ENCODE results near the gene LRMDA. TPM values are rescaled to one million over a fixed set of nuclear protein-coding genes. Genes with fewer than 3 reads are reported as not detected.

Gene LRMDA
- polyA plus RNA-seq, 3 donors, result 39.8 to 59.6 (median 56.4) TPM

GRCh38 chr10:75944061-75944460, 512.6 kb downstream of the LRMDA start:
- H3K9ac ChIP-seq (ENCODE audit: insufficient read depth, low read length, poor library complexity, severe bottlenecking), result no peak overlapping the region
- Mint-ChIP-seq H3K27me3 (ENCODE audit: low read depth in 3 of 3) (no peaks in the 10 kb centered on the region), H3K9me3 (peaks cover 4 to 10% (median 8%) of the 10 kb centered on the region in 7 donors), H3K4me3 (no peak overlapping the region), H3K4me1 (peaks cover 3% of the 10 kb centered on the region), H3K27ac (no peak overlapping the region), H3K36me3 (peaks cover 2 to 18% of the 10 kb centered on the region in 2 donors)
- H3K4me2 ChIP-seq (replicated peaks; ENCODE audit: extremely low read depth, low read length, poor library complexity, severe bottlenecking), result no peak overlapping the region
- no peak overlapping the region for H3K27ac ChIP-seq (ENCODE audit: low read depth in 1 of 2, low read length in 2 of 2)
- no peak overlapping the region for H2AFZ ChIP-seq (ENCODE audit: insufficient read depth, low read depth, low read length, poor library complexity, severe bottlenecking)
- intact Hi-C loops (cut with micrococcal nuclease), result no loop called here
- DNase-seq, result no peak
- TF ChIP-seq CTCF (IDR thresholded peaks at IDR 0.05), result no peak
- no peaks in the 10 kb centered on the region for H3K36me3 ChIP-seq (replicated peaks in 1 of 2; ENCODE audit: control insufficient read depth in 1 of 2, insufficient read depth in 2 of 2, low read length in 2 of 2)
- H3K27me3 ChIP-seq (ENCODE audit: control insufficient read depth in 2 of 2, insufficient read depth in 2 of 2, low read length in 2 of 2), result no peaks in the 10 kb centered on the region
- no peaks in the 10 kb centered on the region for H3K79me2 ChIP-seq (ENCODE audit: insufficient read depth, low read length)
- no CpG with 5 or more reads among the region's 2 CpGs for WGBS (ENCODE audit: insufficient coverage)
- H4K20me1 ChIP-seq (ENCODE audit: insufficient read depth, low read length), result peaks cover 4% of the 10 kb centered on the region
- no peaks in the 10 kb centered on the region for H3K9me3 ChIP-seq (replicated peaks in 1 of 2; ENCODE audit: control insufficient read depth in 1 of 2, insufficient read depth in 1 of 2, low read length in 2 of 2)
- no peak overlapping the region for H3K4me3 ChIP-seq (replicated peaks in 1 of 3; ENCODE audit: low read depth in 2 of 3, low read length in 3 of 3)
- H3K4me1 ChIP-seq (ENCODE audit: control insufficient read depth in 1 of 2, insufficient read depth in 2 of 2, low read length in 2 of 2), result no peaks in the 10 kb centered on the region

- Histone ChIP-seq H3K4me2 (replicated peaks; ENCODE audit: extremely low read depth, low read length, poor library complexity, severe bottlenecking) (no peak overlapping the region), H3K4me3 (replicated peaks in 1 of 3; ENCODE audit: low read depth in 2 of 3, low read length in 3 of 3) (no peak overlapping the region), H3K79me2 (ENCODE audit: insufficient read depth, low read length) (no peaks in the 10 kb centered on the region), H3K4me1 (ENCODE audit: control insufficient read depth in 1 of 2, insufficient read depth in 2 of 2, low read length in 2 of 2) (peaks cover 0 to 6% of the 10 kb centered on the region in 2 donors), H3K9ac (ENCODE audit: insufficient read depth, low read length, poor library complexity, severe bottlenecking) (no peak overlapping the region), H4K20me1 (ENCODE audit: insufficient read depth, low read length) (no peaks in the 10 kb centered on the region), H3K27me3 (ENCODE audit: control insufficient read depth in 2 of 2, insufficient read depth in 2 of 2, low read length in 2 of 2) (no peaks in the 10 kb centered on the region), H3K9me3 (replicated peaks in 1 of 2; ENCODE audit: control insufficient read depth in 1 of 2, insufficient read depth in 1 of 2, low read length in 2 of 2) (no peaks in the 10 kb centered on the region), H2AFZ (ENCODE audit: insufficient read depth, low read depth, low read length, poor library complexity, severe bottlenecking) (no peak overlapping the region), H3K36me3 (replicated peaks in 1 of 2; ENCODE audit: control insufficient read depth in 1 of 2, insufficient read depth in 2 of 2, low read length in 2 of 2) (no peaks in the 10 kb centered on the region), H3K27ac (ENCODE audit: low read depth in 1 of 2, low read length in 2 of 2) (no peak overlapping the region)
- TF ChIP-seq CTCF (IDR thresholded peaks at IDR 0.05), result no peak
- H3K36me3 Mint-ChIP-seq, result peaks cover 0 to 17% of the 10 kb centered on the region in 2 donors
- intact Hi-C loops (cut with micrococcal nuclease), result no loop called here
- H3K4me1 Mint-ChIP-seq, result peaks cover 8% of the 10 kb centered on the region
- H3K27ac Mint-ChIP-seq, result no peak overlapping the region
- peaks cover 4 to 10% (median 5%) of the 10 kb centered on the region in 7 donors for H3K9me3 Mint-ChIP-seq
- H3K27me3 Mint-ChIP-seq (ENCODE audit: low read depth in 3 of 3), result peaks cover 0 to 1% (median 0%) of the 10 kb centered on the region in 3 donors
- H3K4me3 Mint-ChIP-seq, result no peak overlapping the region
- DNase-seq, result no peak
- WGBS (ENCODE audit: insufficient coverage), result 100% methylated on average over 1 of the region's 3 CpGs
Observed at GRCh38 chr10:75948583-75948982, 517.2 kb downstream of the LRMDA start.

Measured in CD14-positive monocyte (primary cell).